Ishikawa (cell line): ENCODE measurements around the gene SUSD5.

Source experiments
- CREB1 ChIP-seq: IDR thresholded peaks from 2 replicates; pipeline ENCODE4 v1.6.1; 2012; ENCODE audit warnings: low read depth
- EGR1 ChIP-seq: IDR thresholded peaks from 2 replicates; pipeline ENCODE4 v1.6.1; 2012
- EP300 ChIP-seq: IDR thresholded peaks from 2 replicates; pipeline ENCODE4 v1.6.1; 2012; ENCODE audit warnings: borderline replicate concordance
- NFIC ChIP-seq: IDR thresholded peaks from 2 replicates; pipeline ENCODE4 v1.6.1; 2012
- RAD21 ChIP-seq: IDR thresholded peaks from 2 replicates; pipeline ENCODE4 v1.6.1; 2012; ENCODE audit warnings: low read depth
- TAF1 ChIP-seq: IDR thresholded peaks from 2 replicates; pipeline ENCODE4 v1.6.1; 2012; ENCODE audit warnings: low read depth, mild to moderate bottlenecking
- YY1 ChIP-seq: IDR thresholded peaks from 2 replicates; pipeline ENCODE4 v1.6.1; 2012; ENCODE audit warnings: low read depth
- TF ChIP-seq, protein P1 (sequence below): IDR thresholded peaks from 2 replicates; pipeline ENCODE4 v1.6.1; 2012; ENCODE audit warnings: low read depth, mild to moderate bottlenecking
- TF ChIP-seq, protein P2 (sequence below): IDR thresholded peaks from 2 replicates; pipeline ENCODE4 v1.6.1; 2012
- TF ChIP-seq, protein P3 (sequence below): IDR thresholded peaks from 2 replicates; pipeline ENCODE4 v1.6.1; 2012

DNA sequence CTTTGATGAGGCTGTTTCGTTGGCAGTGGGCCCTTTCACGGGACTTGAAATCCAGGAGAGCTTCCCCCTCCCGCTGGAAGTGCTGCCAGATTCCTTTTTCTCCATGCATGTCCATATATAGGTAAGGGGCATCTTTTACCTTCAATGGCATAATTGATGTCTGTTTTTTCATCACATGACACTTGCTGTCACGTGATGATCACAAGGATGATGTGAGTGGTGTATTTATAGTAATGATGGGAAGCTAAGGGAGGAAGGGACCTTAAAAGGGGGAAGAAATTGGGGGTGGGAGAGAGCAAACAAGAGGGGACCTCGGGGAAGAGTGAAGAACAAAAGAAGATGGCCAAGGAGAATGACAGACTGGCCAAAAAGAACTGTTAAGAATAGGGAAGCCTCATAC is 11.3 kb upstream of the SUSD5 start:
- TF ChIP-seq YY1, result no peak
- TF ChIP-seq EGR1, result no peak
- no peak for TF ChIP-seq RAD21
- no peak for TF ChIP-seq EP300
- TF ChIP-seq NFIC, result no peak
- no peak for TF ChIP-seq TAF1
- TF ChIP-seq, protein P1, sequence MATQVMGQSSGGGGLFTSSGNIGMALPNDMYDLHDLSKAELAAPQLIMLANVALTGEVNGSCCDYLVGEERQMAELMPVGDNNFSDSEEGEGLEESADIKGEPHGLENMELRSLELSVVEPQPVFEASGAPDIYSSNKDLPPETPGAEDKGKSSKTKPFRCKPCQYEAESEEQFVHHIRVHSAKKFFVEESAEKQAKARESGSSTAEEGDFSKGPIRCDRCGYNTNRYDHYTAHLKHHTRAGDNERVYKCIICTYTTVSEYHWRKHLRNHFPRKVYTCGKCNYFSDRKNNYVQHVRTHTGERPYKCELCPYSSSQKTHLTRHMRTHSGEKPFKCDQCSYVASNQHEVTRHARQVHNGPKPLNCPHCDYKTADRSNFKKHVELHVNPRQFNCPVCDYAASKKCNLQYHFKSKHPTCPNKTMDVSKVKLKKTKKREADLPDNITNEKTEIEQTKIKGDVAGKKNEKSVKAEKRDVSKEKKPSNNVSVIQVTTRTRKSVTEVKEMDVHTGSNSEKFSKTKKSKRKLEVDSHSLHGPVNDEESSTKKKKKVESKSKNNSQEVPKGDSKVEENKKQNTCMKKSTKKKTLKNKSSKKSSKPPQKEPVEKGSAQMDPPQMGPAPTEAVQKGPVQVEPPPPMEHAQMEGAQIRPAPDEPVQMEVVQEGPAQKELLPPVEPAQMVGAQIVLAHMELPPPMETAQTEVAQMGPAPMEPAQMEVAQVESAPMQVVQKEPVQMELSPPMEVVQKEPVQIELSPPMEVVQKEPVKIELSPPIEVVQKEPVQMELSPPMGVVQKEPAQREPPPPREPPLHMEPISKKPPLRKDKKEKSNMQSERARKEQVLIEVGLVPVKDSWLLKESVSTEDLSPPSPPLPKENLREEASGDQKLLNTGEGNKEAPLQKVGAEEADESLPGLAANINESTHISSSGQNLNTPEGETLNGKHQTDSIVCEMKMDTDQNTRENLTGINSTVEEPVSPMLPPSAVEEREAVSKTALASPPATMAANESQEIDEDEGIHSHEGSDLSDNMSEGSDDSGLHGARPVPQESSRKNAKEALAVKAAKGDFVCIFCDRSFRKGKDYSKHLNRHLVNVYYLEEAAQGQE, result no peak
- TF ChIP-seq CREB1, result no peak
- TF ChIP-seq, protein P2, sequence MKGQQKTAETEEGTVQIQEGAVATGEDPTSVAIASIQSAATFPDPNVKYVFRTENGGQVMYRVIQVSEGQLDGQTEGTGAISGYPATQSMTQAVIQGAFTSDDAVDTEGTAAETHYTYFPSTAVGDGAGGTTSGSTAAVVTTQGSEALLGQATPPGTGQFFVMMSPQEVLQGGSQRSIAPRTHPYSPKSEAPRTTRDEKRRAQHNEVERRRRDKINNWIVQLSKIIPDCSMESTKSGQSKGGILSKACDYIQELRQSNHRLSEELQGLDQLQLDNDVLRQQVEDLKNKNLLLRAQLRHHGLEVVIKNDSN, result peak; percentile 68
- TF ChIP-seq, protein P3, sequence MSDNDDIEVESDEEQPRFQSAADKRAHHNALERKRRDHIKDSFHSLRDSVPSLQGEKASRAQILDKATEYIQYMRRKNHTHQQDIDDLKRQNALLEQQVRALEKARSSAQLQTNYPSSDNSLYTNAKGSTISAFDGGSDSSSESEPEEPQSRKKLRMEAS, result no peak
